Psoas muscle (tissue), 8 donors: ENCODE data around the gene NPR2. TPM values are rescaled to one million over a fixed set of nuclear protein-coding genes. Genes with fewer than 3 reads are reported as not detected.

Experiments used
- ATAC-seq, 4 donors: fragments of 200-7000 bp; cut with Tn5 transposase; one replicate each; pipeline ENCODE4 v1.9.1; 2020; ENCODE audit warnings: moderate library complexity in 3 of 4, mild to moderate bottlenecking in 2 of 4
- DNase-seq, 2 donors: peaks; one replicate each; pipeline ENCODE4 v3.0.0-alpha.2; 2020
- H3K27ac ChIP-seq: fragments of 200-600 bp; one replicate; pipeline ENCODE4 v1.8.0; 2022
- H3K27me3 ChIP-seq, 3 donors: fragments of 200-600 bp in 1 of 3; one replicate each; pipeline versions ENCODE4 v1.6.1 to v1.8.0; 2013 to 2022; ENCODE audit warnings: low read length in 2 of 3, mild to moderate bottlenecking in 2 of 3, moderate library complexity in 1 of 3; ENCODE audit not compliant: insufficient read depth in 3 of 3
- H3K36me3 ChIP-seq, 2 donors: fragments of 200-600 bp in 1 of 2; one replicate each; pipeline versions ENCODE4 v1.6.1 to v1.8.0; 2013 to 2022; ENCODE audit warnings: low read depth in 1 of 2, mild to moderate bottlenecking in 1 of 2, moderate library complexity in 1 of 2; ENCODE audit not compliant: insufficient read depth in 1 of 2
- H3K4me1 ChIP-seq: fragments of 200-600 bp; one replicate; pipeline ENCODE4 v1.8.0; 2022
- H3K4me3 ChIP-seq: fragments of 200-600 bp; one replicate; pipeline ENCODE4 v1.8.0; 2022; ENCODE audit warnings: mild to moderate bottlenecking
- H3K9me3 ChIP-seq: fragments of 200-600 bp; one replicate; pipeline ENCODE4 v1.8.0; 2022
- CTCF ChIP-seq: fragments of 200-600 bp; IDR thresholded peaks from one replicate; pipeline ENCODE4 v1.8.0; 2022; ENCODE audit warnings: antibody characterized with exemption
- WGBS, 3 donors: extraction: QIAGEN DNeasy Blood & Tissue Kit; methylation state at CpG; one replicate each; pipeline versions ENCODE4 v1.1.6 to v1.1.7; 2013; 5-methylcytosine and 5-hydroxymethylcytosine counted together
- intact Hi-C, 2 donors: fragments of 100-400 bp; cut with DNase I; formaldehyde crosslinking; loops; one replicate each; pipeline versions ENCODE4 v1.11.0 to v1.14.2; 2022
- polyA plus RNA-seq, 3 donors: library from polyadenylated mRNA; stranded (reverse); fragments of 200-250 nt; gene quantifications; one replicate each; pipeline ENCODE4 v1.2.3, GENCODE V29; 2013
- total RNA-seq, 4 donors: library from RNA; stranded (reverse); fragmentation: NEBNext Ultra II Directional in 2 of 4; extraction: Animal tissue kit (Norgen Biotek cat#: 25700) in 2 of 4; gene quantifications; one replicate each; pipeline versions ENCODE4 v1.2.1 to v1.2.4, GENCODE V29; 2021 to 2023
- donor health status: healthy with polysubstance abuse.
- donor health status: DM: no; HTN: no; CAD: no; lungs with moderate emphysema.
- donor health status: Bipolar disorder and iron deficiency.
- donor health status: healthy.
- donor health status: DM: yes; HTN: yes; CAD: no.
- donor health status: DM: no; HTN: no; CAD: no.
- donor health status: DM: no; HTN: no; CAD: no.
- donor health status: DM: yes; HTN: yes; CAD: no.

The NPR2 gene
- total and polyA plus RNA-seq, 7 donors: 8.7 to 28.4 (median 15.5) TPM

GRCh38 chr9:35758475-35759050, 32.8 kb upstream of the NPR2 start:
- intact Hi-C loops: no loop called here
- WGBS, 3 donors: 55 to 61% (median 57%) methylated on average over 3 of the region's 3 CpGs

DNA sequence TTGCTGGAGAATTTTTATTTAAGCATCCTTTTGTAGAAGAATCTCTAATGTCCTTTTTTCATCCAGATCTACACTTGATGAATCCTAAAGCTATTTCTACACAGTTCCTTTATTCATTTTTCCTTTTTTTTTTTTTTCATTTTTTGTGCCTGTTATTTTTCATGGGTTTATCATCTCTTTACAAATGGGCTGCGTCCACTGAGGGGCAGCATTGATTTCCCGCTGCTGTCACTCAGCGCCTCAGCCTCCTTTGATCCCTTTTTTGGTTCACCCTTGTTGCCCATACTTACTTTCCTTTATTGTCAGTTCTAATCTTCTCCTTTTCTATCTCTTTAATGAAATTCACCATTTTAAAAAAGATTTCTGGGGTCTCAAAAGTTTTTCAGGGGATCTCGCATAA, 31.6 kb upstream of the NPR2 start:
- WGBS, 3 donors: 96 to 99% (median 98%) methylated on average over 4 of the region's 4 CpGs
- Histone ChIP-seq H3K9me3 (no peaks in the 10 kb centered on the region), H3K36me3 (peaks cover 0 to 14% of the 10 kb centered on the region in 2 donors), H3K4me3 (no peak overlapping the region), H3K27me3 (no peaks in the 10 kb centered on the region), H3K4me1 (peaks cover 19% of the 10 kb centered on the region), H3K27ac (no peak overlapping the region)
- DNase-seq (no peak), ATAC-seq (no peak)
- no peak for TF ChIP-seq CTCF
- intact Hi-C loops: no loop called here

More at GRCh38 chr9:35758475-35759050, 32.8 kb upstream of the NPR2 start:
- H3K27ac ChIP-seq: peak overlapping the region; percentile 94
- no peak overlapping the region for H3K4me3 ChIP-seq
- no peaks in the 10 kb centered on the region for H3K9me3 ChIP-seq
- peaks cover 19% of the 10 kb centered on the region for H3K4me1 ChIP-seq
- H3K27me3 ChIP-seq: no peaks in the 10 kb centered on the region
- H3K36me3 ChIP-seq: peaks cover 4 to 26% of the 10 kb centered on the region in 2 donors
- DNase-seq (no peak), ATAC-seq (no peak)
- no peak for TF ChIP-seq CTCF

DNA sequence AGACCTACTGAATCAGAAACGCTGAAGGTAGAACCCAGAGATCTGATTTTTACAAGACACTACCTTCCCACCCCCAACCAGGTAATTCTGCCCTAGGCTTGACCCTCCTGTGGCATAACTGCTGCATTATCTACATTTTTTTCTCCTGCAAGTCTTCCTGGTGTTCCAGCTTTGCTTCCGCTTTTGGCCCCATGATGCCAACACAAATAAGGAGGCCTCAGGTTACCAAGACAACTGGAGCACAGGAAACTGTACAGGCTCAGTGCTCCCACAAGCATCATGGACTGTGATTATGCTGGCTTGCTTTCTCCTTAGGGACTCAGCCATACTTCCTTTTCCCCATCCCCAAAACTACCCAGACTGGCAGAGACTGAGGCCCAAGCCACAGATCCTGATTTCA, 30.7 kb upstream of the NPR2 start:
- intact Hi-C loops: no loop called here
- TF ChIP-seq CTCF: no peak
- 77 to 81% (median 81%) methylated on average over 2 of the region's 2 CpGs for WGBS, 3 donors
- Histone ChIP-seq H3K4me1 (peaks cover 19% of the 10 kb centered on the region), H3K27ac (no peak overlapping the region), H3K27me3 (no peaks in the 10 kb centered on the region), H3K9me3 (no peaks in the 10 kb centered on the region), H3K36me3 (peaks cover 0 to 5% of the 10 kb centered on the region in 2 donors), H3K4me3 (no peak overlapping the region)
- no peak for DNase-seq
- no peak for ATAC-seq

DNA sequence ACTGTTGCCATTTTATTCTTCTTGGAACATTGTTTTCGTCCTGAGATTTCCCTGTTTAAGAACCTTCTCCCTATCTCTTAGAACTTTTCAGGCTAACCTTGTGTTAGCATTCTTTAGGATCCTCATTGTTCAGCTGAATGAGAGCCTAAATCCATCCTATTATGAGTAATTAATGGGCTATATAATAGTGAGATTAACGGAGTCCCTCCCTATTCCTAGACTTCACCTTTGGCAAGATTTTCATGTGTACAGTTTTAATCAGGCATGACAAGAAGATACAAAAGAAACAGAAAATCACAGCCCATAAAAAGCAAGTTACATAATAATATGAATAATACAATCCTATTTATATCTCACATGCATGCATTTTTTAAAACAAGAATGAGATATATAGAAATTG, 28.2 kb upstream of the NPR2 start:
- Histone ChIP-seq H3K4me3 (no peak overlapping the region), H3K9me3 (no peaks in the 10 kb centered on the region), H3K27ac (no peak overlapping the region), H3K27me3 (no peaks in the 10 kb centered on the region), H3K36me3 (no peaks in the 10 kb centered on the region), H3K4me1 (peaks cover 6% of the 10 kb centered on the region)
- ATAC-seq (no peak), DNase-seq (no peak)
- no peak for TF ChIP-seq CTCF
- 89 to 94% (median 93%) methylated on average over 2 of the region's 2 CpGs for WGBS, 3 donors
- intact Hi-C loops: no loop called here

GRCh38 chr9:35763803-35764202, 27.6 kb upstream of the NPR2 start:
- Histone ChIP-seq H3K9me3 (no peaks in the 10 kb centered on the region), H3K4me1 (peaks cover 3% of the 10 kb centered on the region), H3K27me3 (no peaks in the 10 kb centered on the region), H3K4me3 (no peak overlapping the region), H3K27ac (no peak overlapping the region), H3K36me3 (no peaks in the 10 kb centered on the region)
- WGBS, 3 donors: 95 to 100% (median 100%) methylated on average over 1 of the region's 1 CpG
- intact Hi-C loops: no loop called here
- TF ChIP-seq CTCF: no peak
- no peak for DNase-seq
- ATAC-seq: no peak
